GM19463 (cell line): ENCODE data around the gene EMX1.

Experiments
- ATAC-seq: cut with Tn5 transposase; IDR thresholded peaks from one replicate; pipeline ENCODE4 v1.9.1; 2021; ENCODE audit warnings: mild to moderate bottlenecking, moderate library complexity; ENCODE audit not compliant: unreplicated experiment

EMX1 gene

DNA sequence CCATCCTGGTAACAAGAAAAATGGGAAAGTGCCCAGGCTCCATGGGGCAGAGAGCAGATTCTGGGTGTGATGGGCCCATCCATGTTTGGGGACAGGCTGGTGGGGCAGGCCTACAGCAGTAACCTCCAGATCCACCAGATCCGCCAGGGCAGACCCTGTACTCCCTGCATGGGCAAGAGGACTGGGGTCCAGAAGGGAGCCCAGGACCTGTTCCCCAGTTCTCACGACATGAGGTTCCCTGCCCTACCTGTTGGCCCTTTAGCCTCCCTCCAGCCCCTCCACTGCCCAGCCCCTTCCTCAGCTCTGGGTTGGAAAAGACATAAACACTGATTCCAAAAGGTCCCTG, 38.7 kb downstream of the EMX1 start:
- ATAC-seq, result no peak

DNA sequence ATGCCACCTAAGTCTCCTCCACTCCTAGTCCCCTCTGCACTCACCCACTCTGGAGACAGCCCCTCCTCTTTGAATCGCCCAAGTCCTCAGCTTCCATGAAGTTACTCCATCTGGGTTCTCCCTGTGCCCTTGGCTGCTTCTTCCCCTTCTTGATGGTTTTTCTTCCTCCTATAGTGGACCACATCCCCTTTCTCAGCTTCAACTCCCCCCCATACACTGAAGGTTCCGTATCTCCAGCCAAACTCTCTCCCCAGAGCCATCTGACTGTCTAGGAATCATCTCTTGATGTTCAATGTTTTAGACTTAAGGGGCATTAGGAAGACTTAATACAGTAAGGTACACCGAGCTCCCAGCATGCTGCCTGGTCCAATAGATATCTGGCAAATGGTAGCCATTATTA, 39.6 kb downstream of the EMX1 start:
- ATAC-seq, result no peak

DNA sequence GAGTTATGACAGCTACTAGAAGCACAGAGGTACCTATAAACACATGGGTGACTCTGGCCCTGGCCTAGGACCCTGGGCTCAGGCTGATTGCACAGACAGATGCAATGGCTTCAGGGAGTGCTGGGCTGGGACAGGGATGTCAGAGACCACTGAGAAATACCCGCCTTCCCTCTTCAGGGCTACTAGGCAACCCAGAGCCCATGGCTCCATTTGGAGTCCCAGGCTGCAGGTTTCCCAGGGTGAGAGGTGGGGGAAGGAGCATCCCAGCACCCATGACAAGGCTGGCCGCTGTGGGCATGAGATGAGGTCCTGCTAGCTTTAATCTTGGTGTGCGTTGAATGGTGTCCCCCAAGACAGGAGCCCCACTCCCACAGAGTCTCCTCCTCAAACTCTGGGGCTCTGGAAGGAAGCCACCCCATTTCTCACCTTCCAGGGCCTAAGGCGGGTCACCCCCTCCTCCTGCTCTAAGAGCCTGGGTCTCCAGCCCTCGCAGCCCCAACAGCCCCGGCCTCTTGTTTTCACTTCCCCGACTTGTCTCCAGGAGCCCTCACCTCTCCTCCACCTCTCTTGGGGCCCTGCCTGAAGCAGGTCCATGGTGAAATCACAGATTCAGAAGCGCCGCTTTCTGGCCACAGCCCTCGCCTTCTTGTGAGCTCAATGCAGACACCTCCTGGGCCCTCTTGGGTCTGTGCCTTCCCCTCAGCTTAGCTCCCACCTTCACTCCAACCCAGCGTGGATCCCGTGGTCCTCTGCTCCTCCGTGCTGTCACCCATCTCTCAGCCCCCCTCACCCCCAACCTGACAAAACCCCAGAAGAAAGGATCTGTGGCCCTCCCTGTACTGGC, 41.4 kb downstream of the EMX1 start:
- ATAC-seq, result no peak

GRCh38 chr2:72959554-72959953, 42.2 kb downstream of the EMX1 start:
- ATAC-seq, result no peak

- ATAC-seq, result no peak
Measured at GRCh38 chr2:72959995-72960981, 43.0 kb downstream of the EMX1 start.

DNA sequence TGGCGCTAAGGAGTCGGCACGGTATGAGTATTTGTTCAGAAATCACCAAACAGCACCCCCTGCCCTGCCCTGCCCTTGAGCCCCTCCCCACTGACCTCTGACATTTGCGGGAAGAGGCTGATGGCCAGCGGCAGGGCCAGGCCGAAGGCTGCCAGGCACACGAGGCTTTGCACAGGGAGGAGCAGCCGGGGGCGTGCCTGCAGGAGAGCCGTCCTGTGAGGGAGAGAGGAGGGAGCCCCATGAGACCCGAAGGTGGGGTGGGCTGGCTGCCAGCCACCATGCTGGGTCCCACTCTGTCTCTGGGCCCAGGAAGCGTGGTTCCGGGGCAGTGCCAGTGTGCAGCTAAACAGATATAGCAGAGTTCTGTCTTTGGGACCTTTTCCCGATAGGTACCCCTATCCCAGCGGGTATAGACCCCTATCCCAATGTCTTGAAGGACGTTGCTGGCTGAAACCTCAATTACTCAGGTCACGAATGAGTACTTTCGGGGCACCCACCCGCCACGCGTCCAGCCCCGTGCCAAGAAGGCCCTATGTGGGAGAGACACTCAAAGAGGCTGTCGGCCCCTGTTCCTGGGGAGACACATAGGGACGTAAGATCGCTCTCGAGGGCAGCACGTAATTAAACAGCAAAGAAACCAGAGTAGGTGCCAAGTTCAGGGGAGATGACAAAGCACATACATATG, 43.9 kb downstream of the EMX1 start:
- no peak for ATAC-seq

- no peak for ATAC-seq
Measured at GRCh38 chr2:72961853-72962468, 44.6 kb downstream of the EMX1 start.

- no peak for ATAC-seq
Measured at GRCh38 chr2:72962911-72963310, 45.6 kb downstream of the EMX1 start.

DNA sequence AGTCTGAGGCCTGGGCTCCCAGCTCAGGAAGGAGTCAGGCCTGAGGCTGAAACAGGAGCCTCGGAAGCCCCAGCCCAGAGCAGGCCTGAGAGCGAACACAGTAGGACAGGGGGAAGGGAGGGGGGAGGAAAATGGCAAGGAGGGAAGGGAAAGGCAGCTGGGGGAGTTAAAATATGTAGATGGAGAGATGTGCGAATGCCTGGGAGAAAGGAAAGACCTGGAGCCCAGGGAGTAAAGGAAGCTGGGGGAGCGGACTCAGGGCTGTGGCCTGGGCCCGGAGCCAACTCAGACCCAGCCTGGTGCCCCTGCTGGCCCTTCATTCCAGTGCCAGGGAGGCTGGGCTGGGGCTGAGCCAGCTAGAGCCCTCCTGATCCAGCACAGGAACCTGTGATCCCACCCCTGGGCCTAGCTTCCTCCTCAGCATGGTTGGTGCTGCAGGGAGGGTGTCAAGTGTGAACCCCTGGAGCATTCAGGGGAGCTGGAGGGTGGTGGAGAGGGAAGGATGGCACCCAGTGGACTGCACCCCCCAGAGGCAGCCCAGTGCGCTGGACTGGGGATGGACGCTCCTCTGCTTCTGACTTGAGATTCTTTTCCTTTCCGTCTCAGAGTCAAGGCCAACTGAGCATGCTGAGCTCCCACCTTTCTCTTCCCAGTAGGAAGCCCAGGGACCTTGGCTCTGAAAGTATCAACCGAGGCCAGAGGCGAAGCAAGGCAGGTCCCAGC, 46.3 kb downstream of the EMX1 start:
- ATAC-seq, result no peak

- no peak for ATAC-seq
Measured at GRCh38 chr2:72964146-72964525, 46.8 kb downstream of the EMX1 start.

DNA sequence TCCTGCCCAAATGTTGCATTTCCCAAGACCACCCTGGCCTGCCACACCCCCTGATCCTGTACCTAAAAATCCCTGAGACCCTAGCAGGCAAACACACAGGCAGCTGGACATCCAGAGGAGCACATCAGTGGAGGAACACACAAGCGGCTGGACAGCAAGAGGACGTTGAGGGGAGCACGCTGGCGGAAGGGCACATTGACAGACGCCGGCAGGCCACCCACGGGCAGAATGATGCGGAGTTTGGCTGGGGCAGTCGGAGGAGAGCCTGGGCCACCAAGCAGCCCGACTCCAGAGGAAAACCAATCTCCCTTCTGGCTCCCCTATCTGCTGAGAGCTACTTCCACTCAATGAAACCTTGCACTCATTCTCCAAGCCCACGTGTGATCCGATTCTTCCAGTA, 47.7 kb downstream of the EMX1 start:
- no peak for ATAC-seq

DNA sequence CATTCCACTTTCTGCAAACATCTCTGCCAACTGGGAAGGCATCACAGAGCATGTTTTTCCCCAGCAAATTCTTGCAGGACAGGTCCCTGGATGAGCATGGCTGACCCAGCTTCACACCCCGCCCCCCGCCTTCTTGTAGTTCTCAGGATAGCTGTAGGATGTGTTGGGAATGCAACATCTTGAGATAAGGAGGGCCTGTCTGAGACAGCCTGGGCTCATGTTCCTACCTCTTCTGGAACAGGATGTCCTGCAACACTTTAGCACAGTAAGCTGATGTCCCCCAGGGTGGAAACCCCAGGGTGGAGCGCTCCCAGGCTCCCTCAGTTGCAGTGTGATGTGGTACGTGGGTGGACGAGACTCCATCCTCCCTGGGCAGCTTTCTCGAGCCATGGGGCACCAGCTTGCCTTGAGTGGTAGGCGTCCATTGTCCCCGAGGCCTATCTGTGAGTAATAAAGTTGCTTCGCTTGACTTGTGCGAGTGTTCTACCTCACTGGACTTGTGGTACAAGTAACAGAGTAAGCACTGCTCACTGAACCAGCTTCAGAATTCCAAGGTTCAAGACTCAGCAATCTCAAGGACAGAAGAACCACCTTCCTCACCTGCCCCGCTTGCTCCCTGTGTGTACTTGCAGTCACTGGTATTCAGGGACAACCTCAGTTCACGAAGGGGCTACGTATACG, 48.6 kb downstream of the EMX1 start:
- ATAC-seq, result no peak

GRCh38 chr2:72968286-72968685, 51.0 kb downstream of the EMX1 start:
- no peak for ATAC-seq

- ATAC-seq, result no peak
Measured at GRCh38 chr2:72969706-72970105, 52.4 kb downstream of the EMX1 start.

DNA sequence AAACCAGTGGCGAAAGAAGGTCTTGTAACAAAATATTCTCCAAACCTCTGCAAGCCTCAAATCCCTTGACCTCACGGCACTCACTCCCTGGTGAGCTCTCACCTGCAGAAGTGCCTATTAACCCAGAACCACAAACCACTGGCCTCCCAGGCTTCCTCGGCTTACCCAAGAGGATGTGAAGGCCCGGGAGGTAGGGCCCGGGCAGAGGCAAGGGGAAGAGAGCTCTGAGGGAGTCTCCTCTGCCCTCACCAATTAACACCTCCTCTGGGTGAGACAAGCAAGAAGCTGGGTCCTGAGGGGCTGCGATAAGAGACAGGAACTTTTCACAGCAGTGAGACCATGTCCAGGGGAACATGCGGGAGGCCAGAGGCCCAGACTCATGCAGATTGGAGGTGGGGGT, 53.7 kb downstream of the EMX1 start:
- no peak for ATAC-seq

DNA sequence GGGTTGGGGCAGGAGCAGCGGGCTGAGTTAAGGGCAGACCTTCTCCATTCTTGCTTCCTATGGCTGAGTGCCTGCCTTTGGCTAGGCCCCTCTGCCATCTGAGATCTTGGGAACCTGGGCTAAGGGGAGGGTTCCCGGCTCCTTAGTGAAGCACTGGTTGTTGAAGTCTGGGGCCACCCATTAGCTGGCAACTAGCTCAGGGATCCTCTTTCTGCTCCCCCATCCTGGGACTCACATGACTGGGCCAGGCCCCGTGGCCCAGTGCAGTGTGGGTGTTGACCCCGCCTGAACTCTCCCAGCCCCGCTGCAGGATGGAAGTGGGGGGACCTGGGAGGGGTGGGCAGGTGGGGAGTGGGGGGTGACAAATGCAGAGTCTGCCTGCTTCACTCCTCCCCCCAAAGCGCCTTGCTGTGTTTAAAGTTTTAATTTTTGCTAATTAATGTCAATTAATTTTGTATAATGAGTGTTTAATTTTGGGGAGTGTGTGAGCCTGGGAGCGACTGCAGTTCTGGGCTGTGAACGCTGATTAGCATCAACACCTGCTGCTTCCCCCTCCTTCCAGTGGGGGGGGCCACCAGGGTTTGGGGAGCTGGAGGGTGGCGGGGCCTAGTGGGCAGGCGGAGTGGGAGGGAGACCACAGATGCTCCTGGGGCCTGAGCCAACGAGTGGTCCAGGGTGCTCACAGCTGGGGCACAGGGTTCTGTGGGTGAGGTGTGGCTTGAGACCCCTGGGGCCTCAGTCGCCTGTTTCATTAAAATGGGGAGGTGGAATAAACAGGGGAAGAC, 55.2 kb downstream of the EMX1 start:
- no peak for ATAC-seq

DNA sequence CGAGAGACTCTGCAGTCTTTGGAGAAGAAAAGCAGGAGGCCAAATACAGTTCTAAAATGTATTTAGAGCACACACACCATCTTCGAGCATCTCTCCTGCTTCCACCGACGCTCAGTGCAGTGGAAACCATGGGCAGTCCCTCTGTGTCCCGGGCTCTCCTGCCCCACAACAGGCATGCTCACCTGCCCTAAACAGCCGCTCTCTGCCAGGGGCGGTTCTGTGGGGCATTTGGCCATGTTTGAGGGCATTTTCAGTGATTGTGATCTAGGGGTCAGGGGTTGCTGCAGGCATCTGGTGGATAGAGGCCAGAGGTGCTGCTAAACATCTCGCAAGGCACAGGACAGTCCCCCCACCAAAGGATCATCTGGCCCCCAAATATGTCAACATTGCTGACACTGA, 55.8 kb downstream of the EMX1 start:
- no peak for ATAC-seq

DNA sequence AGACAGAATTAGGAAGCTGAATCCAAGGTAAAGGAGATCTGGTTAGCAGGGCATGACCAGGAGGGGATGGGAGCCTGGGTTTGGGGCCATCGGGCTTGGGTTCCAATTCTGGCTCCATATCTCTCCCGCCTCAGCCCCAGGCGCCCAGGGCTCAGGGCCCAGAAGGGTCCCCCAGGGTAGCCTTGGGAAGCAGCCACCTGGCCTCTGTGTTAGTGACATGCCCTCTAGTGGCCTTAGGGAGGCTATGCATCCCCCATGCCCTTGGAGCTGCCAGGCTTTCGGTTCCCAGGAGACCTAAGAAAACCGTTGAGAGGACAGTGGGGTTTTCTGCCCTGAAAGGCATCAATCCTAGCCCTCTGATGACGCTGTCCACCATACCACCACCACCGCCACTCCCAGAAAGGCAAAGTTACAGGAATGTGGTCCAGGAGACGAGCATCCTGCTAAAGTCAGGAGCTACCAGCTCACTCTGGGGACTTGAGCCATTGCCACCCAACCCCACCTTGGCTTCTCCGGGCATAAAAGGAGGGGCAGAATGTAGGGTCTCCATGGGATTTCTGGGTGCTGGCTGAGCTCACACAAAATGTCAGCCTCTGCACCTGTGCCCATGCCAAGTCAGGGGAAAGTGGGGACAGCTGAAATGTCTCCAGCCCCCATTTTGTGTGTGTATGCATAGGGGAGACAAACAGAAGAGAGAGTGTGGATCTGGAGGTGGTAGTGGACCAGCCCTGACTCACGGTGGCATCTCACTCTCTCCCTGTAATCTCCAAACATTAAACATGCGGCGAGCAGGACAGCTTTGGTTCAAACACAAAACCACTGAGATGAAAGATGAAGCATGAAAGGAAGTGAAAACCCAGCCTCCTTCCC, 56.5 kb downstream of the EMX1 start:
- peak; percentile 94 for ATAC-seq
